ENCODE data around the gene SYNPO2.

GRCh38 chr4:118909173-118909956 lies 20.7 kb downstream of the SYNPO2 start:
- no peak for TF ChIP-seq POLR2A (IDR thresholded peaks at IDR 0.05; ENCODE audit: low read depth, low read length)
- TF ChIP-seq POLR2AphosphoS5 (IDR thresholded peaks at IDR 0.05; ENCODE audit: low read depth, low read length): no peak
